NB4 (cell line): ENCODE results near the gene EMCN.

Experiments
- POLR2A ChIP-seq: IDR thresholded peaks from 2 replicates; pipeline ENCODE4 v1.6.1; 2011; ENCODE audit warnings: mild to moderate bottlenecking; ENCODE audit not compliant: insufficient read length; ENCODE audit errors: extremely low read depth
- TF ChIP-seq, protein P1 (sequence below): IDR thresholded peaks from one replicate; pipeline ENCODE4 v1.5.1; 2012; ENCODE audit warnings: low read depth, low read length

DNA sequence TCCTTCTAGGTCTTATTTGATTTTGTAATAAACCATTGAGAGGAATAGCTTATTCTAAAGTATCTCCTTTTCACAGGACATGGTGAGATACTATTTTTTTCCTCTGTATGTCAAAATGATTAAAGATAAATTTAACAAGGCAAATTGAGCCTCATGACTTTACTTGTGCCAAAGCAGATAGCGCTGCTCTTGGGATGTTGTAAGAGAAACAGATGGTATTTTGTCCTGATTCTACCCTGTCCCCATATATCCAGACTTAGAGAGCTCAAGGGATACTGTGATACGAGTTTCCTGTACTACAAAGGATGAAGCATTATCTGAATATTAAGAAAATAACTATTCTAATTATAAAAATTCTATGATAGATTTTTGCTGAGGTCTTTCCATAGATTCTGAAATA lies 34.0 kb downstream of the EMCN start:
- TF ChIP-seq, protein P1, sequence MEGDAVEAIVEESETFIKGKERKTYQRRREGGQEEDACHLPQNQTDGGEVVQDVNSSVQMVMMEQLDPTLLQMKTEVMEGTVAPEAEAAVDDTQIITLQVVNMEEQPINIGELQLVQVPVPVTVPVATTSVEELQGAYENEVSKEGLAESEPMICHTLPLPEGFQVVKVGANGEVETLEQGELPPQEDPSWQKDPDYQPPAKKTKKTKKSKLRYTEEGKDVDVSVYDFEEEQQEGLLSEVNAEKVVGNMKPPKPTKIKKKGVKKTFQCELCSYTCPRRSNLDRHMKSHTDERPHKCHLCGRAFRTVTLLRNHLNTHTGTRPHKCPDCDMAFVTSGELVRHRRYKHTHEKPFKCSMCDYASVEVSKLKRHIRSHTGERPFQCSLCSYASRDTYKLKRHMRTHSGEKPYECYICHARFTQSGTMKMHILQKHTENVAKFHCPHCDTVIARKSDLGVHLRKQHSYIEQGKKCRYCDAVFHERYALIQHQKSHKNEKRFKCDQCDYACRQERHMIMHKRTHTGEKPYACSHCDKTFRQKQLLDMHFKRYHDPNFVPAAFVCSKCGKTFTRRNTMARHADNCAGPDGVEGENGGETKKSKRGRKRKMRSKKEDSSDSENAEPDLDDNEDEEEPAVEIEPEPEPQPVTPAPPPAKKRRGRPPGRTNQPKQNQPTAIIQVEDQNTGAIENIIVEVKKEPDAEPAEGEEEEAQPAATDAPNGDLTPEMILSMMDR, result no peak
- no peak for TF ChIP-seq POLR2A
